WI38 (cell line): ENCODE measurements around the gene SUPT20HL2.
"Not testable (repeated sequence)": the region's sequence is repeated elsewhere in the genome, so short reads cannot be mapped to it uniquely, and the experiment has no call there.

Experiments
- H3K4me3 ChIP-seq: 2 replicates; pipeline ENCODE4 v1.5.1; 2011; ENCODE audit warnings: low read depth, mild to moderate bottlenecking, control low read depth, low read length
- TF ChIP-seq, protein P1 (sequence below): IDR thresholded peaks from 2 replicates; pipeline ENCODE4 v1.5.1; 2012; ENCODE audit warnings: low read depth, mild to moderate bottlenecking, control low read depth, low read length

The SUPT20HL2 gene

DNA sequence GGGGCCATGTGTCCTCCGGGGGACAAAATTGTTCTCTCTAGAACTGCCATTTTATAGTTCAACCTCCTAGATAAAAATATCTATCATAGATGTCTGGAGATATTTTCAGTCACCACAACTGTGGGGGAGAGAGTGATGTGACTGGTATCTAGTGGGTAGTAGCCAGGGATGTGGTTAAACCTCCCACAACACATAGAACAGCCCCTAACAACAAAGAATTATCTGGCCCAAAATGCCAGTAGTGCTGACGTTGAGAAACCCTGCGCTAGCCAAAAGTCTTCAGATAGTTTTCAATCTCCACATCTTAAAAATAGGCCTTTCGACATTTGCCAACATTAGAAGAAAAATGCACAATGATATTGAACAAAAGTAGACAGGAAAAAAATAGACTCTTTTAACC lies 19.0 kb upstream of the SUPT20HL2 start:
- TF ChIP-seq, protein P1, sequence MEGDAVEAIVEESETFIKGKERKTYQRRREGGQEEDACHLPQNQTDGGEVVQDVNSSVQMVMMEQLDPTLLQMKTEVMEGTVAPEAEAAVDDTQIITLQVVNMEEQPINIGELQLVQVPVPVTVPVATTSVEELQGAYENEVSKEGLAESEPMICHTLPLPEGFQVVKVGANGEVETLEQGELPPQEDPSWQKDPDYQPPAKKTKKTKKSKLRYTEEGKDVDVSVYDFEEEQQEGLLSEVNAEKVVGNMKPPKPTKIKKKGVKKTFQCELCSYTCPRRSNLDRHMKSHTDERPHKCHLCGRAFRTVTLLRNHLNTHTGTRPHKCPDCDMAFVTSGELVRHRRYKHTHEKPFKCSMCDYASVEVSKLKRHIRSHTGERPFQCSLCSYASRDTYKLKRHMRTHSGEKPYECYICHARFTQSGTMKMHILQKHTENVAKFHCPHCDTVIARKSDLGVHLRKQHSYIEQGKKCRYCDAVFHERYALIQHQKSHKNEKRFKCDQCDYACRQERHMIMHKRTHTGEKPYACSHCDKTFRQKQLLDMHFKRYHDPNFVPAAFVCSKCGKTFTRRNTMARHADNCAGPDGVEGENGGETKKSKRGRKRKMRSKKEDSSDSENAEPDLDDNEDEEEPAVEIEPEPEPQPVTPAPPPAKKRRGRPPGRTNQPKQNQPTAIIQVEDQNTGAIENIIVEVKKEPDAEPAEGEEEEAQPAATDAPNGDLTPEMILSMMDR, result no peak
- H3K4me3 ChIP-seq, result no peak overlapping the region

DNA sequence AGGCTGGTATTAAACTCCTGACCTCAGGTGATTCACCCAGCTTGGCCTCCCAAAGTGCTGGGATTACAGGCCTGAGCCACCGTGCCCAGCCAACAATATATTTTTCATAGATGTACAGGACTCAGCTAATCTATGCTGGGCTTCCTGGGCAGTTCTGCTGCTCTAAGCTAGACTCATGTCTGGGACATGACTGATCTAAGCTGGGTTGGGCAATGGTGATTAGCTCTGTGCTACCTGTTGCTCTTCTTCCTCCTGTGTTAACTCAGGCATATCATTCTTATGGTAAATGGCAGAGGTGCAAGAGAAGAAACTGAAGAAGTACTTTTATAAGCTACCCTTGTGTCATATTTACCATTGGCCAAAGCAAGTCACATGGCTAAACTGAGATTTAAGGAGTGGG lies 11.4 kb upstream of the SUPT20HL2 start:
- H3K4me3 ChIP-seq, result no peak overlapping the region
- TF ChIP-seq, protein P1, result no peak

DNA sequence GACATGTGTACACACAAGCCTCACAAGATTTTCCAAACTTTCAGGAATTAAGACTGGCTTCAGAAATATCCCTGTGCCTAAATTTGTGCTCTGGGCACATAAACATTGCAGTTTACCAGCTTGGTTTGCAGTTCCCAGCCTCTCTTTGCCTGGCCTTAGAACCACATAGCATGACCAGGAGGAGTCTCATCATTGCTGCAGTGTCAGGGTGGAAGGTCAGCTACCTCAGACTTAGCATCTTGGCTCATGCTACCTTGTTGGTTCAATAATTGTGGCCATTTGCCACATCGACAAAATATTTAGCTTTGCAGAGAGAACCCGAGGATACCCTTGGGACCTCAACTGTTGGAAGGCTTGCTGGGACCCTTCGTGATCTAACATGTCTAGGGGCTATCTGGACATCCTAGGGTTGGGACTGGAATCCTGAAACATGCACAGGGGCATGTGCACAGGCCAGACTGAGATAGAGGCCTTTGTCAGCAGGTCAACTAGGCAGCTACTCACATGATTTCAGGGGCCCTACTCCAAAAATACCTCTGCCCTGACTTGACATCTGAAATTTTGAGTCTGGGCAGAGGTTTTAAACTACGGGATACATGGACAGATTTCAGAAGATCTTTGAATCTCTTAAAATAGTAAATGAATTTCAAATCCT lies 8.0 kb upstream of the SUPT20HL2 start:
- H3K4me3 ChIP-seq, result no peak overlapping the region
- TF ChIP-seq, protein P1, result no peak

DNA sequence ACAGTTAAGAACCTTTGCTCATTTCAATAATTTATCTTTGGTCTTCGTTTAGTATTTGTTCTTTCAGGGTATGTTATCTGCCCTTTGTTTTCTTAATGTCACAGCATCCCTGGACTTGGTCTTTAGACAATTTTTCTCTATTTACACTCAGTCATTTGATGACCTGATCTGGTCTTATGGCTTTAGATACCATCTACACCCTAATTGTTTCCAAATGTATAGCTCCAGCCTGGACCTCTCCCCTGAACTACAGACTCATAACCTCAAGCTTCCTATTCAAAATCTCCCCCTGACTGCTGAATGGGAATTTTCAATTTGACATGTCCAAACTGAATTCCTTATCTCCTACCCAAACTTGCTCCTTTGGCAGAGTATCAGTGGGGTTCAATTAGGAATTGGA lies 3.7 kb upstream of the SUPT20HL2 start:
- TF ChIP-seq, protein P1, result no peak

DNA sequence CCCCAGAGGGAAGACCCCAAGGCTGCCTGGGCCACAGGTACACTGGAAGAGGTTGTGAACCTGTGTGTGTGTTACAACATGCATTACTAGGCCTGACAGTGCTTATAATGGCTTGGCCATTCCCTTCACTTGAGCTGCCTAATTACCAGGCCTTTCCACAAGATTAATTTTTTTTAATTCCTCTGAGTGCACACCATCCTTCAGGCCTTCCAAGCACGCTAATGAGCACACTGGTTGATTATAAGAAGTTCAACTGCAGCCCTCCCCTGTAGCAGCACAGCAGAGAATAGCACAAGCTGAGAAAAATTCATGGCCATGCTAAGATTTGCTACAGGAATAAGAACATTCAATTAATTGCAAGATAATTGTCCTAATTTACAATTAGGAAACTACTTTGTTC lies 2.2 kb upstream of the SUPT20HL2 start:
- H3K4me3 ChIP-seq, result no peak overlapping the region
- TF ChIP-seq, protein P1, result no peak

More for the DNA sequence above, 3.7 kb upstream of the SUPT20HL2 start:
- H3K4me3 ChIP-seq, result no peak overlapping the region

DNA sequence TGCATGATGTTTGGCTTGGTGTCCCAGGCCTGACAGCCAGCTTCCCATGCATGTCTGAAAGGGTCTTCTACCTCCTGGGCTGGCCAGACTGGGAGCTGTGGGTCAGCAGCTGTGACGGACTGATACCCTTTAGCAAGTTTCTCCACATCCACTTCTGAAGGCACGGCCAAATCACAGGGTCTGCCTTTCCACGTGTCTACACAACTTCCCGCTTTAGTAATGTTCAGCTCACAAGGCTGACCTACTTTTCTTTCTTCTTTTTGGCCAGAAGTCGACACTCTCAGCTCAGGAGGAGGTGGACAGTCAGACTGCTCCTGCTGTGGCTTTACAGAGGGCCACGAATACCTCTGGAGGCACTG lies 1.6 kb downstream of the SUPT20HL2 start:
- H3K4me3 ChIP-seq, result not testable (repeated sequence)

DNA sequence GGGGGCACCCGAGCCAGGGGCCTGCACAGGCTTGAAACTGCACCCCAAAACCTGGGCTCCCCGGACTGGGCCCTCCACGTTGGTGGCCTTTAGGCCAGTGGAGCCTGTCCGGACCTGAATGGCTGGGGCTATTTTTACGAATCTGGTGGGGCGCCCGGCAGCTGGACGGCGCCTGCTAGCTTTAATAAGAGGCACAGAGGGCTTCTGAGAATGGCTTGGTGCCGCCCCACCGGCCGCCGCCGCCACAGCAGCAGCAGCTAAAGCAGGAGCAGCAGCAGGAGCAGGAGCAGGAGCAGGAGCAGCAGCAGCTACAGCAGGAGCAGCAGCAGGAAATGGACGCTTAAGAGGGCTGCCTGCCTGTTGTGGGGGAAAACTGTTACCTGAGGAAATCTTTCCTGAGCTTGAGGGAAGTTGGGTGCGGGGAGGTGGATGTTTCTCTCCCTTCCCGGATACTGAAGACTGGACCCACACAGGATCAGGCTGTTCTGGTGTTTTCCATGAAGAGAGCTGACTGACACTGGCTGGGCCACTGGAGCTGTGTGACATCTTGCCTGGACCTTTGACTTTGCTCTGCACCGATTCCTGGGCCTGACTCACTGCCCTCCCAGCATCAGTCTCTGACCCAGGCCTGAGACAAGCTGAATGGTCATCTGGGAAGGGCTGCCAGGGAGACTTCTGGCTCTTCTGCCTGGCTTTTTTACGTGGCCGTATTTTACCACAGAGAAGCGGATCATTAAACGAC lies 2.2 kb downstream of the SUPT20HL2 start:
- not testable (repeated sequence) for H3K4me3 ChIP-seq

DNA sequence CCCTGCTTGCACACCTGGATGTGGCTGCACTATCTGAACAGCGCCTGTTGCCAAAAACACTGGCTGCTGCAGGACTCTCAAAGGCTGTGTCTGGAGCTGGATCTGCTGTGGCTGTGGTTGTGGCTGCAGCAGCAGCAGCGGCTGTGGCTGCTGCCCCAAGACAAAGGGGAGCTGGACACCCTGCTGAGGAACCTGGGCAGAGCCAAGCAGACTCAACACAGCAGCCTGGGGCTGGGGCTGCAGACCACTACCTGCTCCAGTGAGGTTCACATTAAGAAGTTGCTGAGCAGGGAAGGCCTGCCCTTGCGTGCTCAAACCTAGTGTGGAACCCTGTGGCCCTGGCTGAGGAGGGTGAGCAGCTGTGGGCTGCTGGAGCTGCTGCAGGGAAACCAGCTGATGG lies 3.0 kb downstream of the SUPT20HL2 start:
- H3K4me3 ChIP-seq, result not testable (repeated sequence)

DNA sequence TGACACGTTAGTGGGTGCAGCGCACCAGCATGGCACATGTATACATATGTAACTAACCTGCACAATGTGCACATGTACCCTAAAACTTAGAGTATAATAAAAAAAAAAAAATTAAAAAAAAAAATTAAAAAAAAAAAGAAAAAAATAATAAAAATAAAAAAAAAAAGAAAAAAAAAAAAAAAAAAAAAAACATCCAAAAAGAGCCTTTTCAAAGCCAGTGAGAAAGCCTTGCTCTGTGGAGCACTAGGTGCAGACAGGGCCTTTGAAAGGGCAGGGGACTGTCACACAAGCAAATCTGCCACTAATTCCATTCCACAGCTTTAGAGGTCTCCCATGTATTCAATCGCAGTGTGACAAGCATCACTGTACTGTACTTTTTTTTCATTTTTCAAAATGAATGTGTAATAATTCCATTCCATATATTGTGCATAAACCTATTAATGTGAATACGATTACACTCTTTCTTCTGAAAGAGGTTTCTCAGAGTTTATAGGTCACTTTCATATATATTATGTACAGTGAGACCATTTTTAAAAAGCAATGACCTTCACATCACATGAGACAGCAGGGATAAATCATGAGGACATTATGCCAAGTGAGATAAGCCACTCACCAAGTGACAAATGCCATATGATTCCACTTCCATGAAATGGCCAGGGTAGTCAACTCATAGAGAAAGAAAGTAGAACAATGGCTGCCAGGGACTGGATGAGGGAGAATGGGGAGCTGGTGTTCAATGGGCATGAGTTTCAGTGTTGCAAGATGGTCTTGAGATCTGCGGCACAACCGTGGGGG lies 4.1 kb downstream of the SUPT20HL2 start:
- not testable (repeated sequence) for H3K4me3 ChIP-seq

DNA sequence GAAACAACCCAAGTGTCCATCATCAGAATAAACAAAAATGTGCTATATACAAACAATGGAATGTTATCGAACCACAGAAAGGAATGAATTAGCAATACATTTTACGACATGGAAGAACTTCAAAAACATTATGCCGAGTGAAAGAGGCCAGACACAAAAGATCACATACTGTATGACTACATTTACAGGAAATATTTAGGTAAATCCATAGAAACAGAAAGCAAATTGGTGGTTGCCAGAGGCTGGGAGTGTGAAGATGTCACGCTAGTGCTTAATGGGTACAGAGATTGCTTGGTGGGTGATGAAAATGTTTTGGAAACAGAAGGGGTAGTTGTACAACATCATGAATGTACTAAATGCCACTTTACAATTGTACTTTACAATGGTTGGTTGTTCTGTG lies 5.1 kb downstream of the SUPT20HL2 start:
- H3K4me3 ChIP-seq, result not testable (repeated sequence)
